ENCODE results near the gene RTN4IP1. TPM values are rescaled to one million over a fixed set of nuclear protein-coding genes. Genes with fewer than 3 reads are reported as not detected.
"Not testable (repeated sequence)": the region's sequence is repeated elsewhere in the genome, so short reads cannot be mapped to it uniquely, and the experiment has no call there.

RTN4IP1 gene
- total RNA-seq, 1 donor from 2014 or later = 2.5 TPM

DNA sequence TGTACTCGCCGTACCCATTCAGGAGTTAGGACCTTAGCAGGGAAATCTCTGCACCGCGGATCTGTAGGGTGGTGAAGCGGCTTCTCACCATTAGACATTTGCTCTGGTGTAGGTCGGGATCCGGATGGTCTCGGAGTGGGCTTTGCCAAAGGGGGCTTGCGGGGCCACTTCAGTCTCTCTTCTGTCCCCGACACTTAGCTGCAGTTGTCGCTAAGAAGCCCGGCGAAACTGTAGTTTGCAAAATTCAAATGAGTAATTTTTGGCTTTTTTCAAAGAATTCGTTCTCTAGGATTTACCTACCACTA is 513 bp upstream of the RTN4IP1 start:
- DNase-seq (ENCODE audit: extremely low read depth, low read depth, low spot score) = no peak

DNA sequence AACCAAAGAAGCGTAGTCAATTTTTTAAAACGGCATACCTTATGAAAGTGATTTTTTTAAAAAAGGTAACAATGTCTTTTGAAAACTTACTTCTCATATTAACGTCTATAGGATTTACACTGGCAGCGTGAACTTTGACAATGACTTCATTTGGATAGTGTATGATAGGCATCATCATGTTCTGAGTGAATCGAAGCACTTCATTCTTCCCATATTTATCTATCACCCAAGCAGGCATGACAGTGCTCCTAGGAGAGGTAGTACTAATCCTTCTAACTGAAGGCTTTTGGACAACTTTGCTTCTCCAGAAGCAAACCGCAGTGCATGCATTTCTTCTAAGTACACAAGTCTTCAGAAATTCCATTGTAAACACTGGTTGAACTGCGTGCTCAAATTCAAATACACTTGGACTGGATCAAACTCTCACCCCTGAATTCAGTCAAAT is 618 bp downstream of the RTN4IP1 start:
- no peak for DNase-seq (ENCODE audit: extremely low read depth, low read depth, low spot score)

DNA sequence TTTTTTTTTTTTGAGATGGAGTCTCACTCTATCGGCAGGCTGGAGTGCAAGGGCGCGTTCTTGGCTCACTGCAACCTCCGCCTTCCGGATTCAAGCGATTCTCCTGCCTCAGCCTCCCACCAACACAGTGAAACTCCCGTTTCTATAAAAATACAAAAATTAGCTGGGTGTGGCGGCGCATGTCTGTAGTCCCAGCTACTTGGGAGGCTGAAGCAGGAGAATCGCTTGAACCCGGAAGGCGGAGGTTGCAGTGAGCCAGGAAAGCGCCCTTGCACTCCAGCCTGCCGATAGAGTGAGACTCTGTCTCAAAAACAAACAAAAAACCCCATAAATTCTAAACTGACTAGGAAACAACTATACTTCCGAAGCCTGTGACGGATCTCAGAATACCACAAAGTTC is 1.5 kb downstream of the RTN4IP1 start:
- not testable (repeated sequence) for DNase-seq (ENCODE audit: extremely low read depth, low read depth, low spot score)

DNA sequence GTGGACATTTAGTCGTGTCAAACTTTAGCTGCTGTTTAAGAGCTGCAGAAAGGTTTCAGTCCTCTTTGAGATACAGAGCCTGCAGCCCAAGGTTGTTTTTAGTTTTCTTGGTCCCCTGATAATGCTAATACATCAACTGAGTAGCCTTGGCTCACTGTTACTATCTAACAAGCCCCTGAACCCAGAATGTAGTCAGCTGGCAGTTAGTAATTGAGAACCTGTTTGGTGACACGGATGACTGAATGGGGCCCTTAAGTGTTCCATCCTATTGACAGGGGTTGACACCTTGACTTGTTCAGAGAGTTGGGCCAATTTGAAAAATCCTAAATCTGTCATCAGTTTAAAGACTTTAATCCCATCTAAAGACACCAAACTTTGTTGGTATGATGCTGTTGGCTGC is 2.8 kb downstream of the RTN4IP1 start:
- no peak for DNase-seq (ENCODE audit: extremely low read depth, low read depth, low spot score)

DNA sequence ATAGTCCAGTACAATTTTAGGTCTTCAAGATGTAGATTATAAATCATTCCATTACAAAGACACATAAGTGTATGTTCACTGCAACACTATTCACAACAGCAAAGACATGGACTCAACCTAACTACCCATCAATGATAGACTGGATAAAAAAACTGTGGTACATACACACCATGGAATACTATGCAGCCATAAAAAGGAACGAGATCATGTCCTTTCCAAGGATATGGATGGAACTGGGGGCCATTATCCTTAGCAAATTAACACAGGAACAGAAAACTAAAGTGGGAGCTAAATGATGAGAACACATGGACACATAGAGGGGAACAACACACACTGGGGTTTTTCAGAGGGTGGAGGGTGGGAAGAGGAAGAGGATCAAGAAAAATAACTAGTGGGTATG is 6.3 kb downstream of the RTN4IP1 start:
- no peak for DNase-seq (ENCODE audit: extremely low read depth, low read depth, low spot score)

DNA sequence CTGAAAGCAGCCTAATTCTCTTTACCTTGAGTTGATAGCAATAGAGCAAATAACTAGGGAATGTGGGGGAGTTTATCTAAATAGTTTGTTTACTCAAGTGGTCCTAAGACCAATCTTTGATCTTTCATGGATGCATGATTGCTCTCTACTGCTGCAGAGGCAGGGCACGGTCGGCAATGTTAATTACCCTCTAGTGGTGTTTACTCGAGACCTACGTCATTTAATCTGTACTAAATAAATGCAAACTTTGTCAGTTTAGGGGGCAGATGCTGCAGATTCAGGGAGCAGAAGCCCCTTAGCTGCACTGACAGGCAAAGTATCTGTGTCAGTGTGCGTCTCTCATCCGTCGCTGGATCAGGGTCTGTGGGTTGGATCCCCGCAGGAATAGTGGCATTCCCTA is 6.9 kb downstream of the RTN4IP1 start:
- DNase-seq (ENCODE audit: extremely low read depth, low read depth, low spot score) = no peak

DNA sequence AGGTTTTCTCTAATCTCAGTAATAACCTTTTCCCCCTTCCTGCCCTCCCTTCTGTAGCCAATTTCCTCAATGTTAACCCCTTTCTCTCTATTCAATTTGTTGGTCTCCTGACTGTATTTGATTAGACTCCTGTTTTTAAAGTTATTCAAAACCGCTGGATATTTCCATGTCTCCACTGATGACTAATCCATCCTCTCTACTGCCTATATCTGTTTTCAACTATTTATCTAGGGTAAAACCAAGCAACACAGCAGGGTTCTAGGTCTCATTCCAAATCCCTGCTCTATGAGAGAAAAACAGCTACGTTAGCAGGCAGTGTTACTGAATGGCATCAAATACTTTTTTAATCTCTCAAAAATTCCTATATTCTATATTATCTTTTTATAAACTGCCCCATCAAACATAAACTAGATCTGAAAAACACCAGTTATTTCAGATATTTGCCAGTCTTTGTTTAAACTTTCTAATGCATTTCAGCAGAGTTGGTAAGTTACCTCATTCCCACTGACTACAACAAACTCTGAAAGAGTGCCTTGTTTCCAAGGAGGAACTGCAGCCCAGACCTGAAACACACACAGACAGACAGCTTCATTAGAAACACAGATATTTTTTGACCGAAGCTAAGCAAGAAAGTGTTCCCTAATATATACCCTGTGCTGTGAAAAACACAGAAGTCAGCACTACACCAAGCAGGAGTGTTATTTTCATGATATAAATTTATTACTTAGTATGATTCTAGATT is 8.2 kb downstream of the RTN4IP1 start:
- no peak for DNase-seq (ENCODE audit: extremely low read depth, low read depth, low spot score)

DNA sequence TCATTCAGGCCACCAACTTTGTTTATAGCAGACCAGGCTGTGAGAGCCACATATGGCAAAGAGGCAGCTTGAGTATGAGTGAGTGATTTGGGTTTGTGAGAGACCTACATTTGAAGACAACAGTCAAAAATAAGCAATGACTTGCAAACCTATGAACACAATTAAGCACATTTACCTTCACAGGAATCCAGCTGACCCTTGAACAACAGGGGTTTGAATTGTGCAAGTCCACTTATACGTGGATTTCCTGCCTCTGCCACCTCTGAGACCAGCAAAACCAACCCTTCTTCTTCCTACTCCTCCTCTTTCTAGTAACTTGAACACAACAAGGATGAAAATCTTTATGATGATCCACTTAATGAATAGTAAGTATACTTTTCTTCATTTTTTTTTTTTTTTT is 10.1 kb downstream of the RTN4IP1 start:
- no peak for DNase-seq (ENCODE audit: extremely low read depth, low read depth, low spot score)

DNA sequence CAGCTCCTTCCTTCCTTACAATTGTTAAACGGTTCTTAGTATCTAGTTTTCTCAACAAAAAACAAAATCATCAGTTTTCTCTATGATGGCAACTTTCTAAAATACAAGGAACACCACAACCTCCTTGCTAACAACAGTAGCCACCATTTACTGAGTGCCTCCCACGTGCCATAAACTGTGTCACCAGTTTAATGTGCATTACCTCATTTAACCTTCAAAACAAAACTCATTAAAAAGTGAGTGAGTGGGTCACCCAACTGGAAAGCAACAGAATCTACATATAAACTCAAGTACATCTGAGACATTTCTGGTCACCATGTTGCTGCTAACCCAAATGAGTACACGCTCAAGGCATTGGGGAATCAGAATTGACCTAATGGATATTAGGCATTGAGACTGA is 11.0 kb downstream of the RTN4IP1 start:
- DNase-seq (ENCODE audit: extremely low read depth, low read depth, low spot score) = no peak

DNA sequence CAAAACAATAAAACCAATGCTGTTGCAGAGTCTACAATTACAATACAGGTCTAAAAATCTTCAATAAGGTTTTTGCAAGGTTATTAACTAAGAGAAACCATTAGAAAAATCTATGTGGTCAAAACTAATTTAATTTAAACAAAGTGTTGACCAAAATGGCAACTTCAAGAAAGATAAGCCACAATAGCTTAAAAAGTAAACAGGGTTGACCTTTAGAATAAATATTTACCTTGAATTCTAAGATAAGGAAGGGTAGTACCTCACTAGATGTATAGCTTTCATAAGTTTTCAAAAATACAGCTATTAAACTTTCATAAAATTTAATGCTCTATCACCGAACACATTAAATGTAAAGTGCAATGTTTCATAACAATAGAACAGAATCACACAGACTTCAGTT is 11.4 kb downstream of the RTN4IP1 start:
- DNase-seq (ENCODE audit: extremely low read depth, low read depth, low spot score) = no peak

DNA sequence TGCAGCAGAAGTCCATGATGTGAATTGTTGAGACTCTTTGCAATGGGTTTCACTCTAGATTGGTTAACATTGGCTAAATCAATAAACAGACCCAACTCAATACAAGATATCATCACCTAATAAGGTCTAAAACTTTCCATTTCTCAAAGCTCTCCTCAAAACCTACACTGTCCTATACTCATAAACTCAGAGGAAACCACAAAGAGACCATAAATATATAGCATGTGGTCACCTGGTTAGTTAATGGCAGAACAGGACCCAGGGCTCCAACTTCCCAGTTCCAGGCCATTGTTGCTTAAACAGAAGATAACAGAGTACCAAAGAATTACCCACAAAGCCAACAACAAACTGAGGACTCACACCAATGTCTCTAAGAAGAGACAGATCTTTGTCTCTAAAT is 12.0 kb downstream of the RTN4IP1 start:
- no peak for DNase-seq (ENCODE audit: extremely low read depth, low read depth, low spot score)

DNA sequence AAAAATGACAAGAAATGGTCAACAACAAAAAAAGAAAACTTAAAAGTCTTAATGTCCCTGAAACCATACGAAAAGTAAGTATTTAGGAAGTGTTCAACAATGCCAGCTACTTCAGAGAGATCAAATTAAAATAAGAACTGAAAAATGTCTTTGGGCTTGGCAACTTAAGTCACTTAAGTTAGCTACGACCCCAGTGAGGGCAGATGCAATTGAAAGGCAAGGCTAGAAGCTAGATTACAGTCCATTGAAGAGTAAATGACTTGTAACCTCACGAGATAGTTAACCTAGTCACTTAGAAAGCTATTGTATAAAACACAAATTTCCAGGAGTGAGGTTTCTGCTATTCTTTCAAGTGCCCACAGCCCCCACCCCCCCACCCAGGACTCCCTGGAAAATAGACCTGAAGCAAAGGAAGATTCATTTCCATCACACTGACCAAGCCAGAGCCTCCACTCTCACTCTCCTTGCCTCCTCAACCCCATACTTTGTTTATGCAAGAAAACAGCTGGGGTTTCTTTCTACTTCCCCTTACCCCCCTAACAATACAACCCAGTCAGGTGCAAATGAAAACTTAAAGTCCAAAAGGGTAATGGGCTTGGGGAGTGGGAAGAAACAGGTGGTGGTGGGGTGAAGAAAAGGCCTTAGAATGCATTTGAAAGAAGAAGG is 14.6 kb downstream of the RTN4IP1 start:
- DNase-seq (ENCODE audit: extremely low read depth, low read depth, low spot score) = no peak

DNA sequence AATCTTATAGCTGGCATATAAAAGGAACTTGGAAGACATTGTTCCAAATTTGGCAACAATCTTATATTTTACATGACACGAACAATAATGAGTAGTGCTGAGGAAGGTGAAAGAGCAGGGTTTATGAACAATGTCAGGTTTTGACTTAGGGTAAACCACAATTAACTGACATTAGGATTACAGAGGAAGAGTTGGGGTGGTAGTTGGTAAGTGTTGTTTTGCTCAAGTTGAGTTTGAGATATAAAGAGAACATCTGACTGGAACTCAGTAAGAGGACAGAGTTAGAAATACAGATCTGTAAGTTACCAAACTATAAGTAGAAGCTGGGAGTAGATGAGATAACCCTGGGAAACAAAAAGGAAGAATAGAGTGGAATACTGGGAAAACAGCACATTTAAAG is 15.1 kb downstream of the RTN4IP1 start:
- DNase-seq (ENCODE audit: extremely low read depth, low read depth, low spot score) = no peak

DNA sequence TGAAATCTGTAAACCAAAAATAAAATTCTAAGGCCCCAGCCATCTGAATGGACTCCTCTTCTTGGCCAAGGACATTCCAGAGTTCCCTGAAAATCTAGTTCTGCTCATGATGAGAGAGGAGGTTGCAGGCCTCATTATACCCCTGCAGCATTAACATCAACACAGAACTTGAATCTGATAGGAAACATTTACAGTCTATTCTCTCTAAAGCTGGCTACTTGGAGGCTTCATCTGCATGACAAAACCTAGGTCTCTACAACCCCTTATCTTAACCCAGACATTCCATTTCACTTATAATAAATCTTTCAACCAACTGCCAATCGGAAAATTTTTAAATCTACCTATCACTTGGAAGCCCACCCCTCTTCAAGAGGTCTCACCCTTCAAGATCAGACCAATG is 15.7 kb downstream of the RTN4IP1 start:
- DNase-seq (ENCODE audit: extremely low read depth, low read depth, low spot score) = no peak

DNA sequence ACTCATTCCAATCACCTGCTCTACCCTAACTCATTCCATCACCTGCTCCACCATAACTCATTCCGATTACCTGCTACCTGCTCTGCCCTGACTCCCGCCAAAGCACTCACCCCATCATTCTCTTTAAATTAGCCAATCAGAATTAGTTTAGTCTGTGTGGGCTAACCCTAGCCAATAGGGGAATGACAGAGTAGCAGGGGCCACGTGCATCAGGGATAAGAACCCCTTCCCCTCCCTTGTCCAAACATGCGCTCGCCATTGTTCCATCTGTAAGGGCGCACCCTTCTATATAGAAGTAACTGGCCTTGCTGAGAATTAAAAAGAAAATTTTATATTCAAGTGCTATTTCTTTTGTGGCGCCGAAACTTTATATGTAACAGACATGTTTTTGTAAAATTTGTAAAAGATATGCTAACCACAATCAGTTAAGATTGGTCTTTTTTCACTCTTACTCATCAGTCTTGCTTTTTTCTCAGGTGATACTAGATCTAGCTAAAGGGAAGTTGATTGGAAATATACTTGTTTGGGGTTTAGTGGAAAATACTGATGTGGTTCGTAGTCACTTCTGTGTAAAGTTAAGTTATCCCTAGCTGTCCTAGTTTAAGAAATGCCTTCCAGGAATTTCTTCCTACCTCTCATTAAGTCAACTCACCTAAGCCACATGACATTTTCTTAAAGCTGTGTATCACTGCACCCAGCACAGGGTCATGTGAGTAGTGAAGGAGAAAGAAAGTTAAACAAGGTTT is 16.5 kb downstream of the RTN4IP1 start:
- no peak for DNase-seq (ENCODE audit: extremely low read depth, low read depth, low spot score)

DNA sequence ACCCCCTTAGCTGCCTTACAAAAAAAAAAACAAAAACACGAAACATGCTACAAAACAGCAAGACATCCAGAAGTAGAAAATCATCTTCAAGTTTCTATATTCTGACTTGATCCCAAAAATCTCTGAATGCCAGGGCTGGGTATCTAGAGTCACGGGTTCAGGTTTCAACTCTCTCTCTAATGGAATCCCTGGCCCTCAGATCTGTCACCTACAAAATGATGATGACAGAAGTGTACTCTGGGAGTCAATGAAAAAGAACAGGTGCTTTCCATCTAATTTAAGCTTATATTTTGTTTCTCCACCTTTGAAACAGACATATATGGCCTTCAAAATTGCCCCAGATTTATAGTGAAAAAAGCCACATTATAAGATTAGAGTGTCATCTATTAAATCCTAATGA is 18.3 kb downstream of the RTN4IP1 start:
- DNase-seq (ENCODE audit: extremely low read depth, low read depth, low spot score) = no peak

DNA sequence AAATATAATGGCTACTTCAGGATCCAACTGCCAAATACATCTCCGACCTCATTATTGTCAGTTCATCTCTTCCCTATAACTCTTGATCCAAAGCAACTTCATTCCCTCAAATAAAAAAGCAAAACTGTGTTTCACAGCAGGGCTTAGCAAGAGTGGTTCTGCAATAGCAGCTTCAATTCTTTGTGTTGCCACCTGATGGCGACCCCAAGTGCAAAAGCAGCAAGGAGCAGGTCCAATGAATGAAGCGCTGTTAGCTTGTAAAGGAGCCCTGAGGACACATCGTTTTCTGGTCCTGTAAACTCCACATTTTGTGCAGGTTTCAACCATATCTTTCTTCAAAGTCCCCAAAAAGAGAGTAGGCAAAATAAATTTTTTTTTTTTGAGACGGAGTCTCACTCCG is 19.6 kb downstream of the RTN4IP1 start:
- DNase-seq (ENCODE audit: extremely low read depth, low read depth, low spot score) = no peak

DNA sequence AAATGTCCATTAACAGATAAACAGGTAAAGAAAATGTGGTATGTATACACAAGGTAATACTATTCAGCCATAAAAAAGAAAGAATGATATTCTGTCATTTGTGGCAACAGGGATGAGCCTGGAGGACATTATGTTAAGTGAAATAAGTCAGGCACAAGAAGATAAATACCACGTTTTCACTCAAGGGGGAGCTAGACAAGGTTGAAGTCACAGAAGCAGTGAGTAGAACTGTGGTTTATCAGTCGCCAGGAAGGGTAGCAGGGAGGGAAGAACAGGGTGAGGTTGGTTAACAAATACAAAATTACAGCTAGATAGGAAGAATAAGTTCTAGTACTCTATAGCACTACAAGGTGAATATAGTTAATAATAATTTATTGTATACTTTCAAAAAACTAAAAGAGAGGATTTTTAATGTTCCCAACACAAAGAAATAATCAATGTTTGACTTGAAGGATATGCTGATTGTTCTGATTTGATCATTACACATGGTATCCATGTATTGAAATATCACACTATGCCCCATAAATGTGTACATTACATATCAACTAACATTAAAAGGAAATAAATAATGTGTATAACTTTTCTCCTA is 21.1 kb downstream of the RTN4IP1 start:
- no peak for DNase-seq (ENCODE audit: extremely low read depth, low read depth, low spot score)

DNA sequence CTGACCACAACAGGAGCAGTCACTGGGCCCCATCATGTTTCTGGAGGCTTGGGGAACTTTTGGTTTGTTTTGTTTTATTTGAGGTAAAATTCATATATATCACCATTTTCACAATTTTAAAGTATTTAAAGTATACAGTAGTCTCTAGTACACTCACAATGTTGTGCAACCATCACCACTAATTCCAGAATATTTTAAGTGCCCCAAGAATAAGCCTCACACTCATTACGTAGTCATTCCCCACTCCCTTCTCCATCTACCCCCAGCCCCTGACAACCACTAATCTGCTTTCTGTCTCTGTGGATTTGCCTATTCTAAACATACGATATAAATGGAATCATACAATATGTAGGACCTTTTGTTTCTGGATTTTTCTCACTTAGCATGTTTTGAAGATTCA is 29.0 kb downstream of the RTN4IP1 start:
- no peak for DNase-seq (ENCODE audit: extremely low read depth, low read depth, low spot score)

DNA sequence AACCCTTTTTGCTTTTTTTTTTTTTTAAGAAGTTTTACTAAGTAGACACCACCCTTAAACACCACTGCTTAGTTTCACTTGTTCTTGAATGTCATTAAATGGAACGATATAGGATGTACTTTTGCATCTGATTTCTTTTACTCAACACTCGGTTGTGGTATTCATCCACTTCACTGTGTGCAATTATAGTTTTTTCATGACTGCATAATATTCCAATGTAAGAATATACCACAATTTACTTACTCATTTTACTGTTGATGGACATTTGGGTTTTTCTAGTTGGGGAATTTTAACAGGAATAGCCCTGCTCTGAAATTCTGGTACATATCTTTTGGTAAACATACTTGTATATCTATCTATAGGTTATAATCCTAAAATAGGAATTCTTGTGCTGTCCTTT is 29.9 kb downstream of the RTN4IP1 start:
- DNase-seq (ENCODE audit: extremely low read depth, low read depth, low spot score) = no peak

DNA sequence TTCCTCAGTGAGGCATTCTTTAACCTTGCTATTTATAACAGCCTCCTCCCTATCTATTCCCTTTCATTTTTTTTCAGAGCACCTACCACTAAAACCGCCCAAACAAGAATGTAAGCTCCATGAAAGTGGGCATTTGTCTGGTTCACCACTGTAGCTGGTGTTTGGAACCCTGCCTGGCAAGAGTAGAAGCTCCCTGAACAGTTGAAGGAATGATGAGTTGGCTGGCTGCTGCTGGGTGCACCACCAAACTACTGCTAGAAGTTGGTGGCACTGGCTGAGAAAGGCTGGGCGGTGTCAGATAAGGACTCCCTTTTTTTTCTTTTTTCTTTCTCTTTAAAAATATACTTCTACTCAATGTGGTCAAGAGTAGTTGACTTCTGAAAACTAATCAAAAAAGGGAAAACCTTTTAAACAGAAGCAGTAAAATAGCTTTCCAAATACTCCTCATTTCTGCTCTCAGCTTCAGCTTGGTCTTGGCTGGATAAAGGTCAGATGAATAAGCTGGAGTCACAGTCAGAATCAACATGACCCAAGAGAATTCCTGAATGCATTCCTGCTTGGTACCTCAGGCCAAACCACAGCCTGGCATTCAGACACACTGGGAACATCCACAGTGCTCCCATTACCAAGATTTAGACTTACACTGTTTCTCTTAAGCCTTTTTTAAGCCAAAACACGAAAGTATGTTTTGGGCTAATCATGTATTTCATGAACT is 38.0 kb downstream of the RTN4IP1 start:
- DNase-seq (ENCODE audit: extremely low read depth, low read depth, low spot score) = no peak

Data from glomerular endothelial cell (primary cell).